ENCODE data around the gene BRSK2.

Gene BRSK2

GRCh38 chr11:1377231-1377780, 12.4 kb upstream of the BRSK2 start:
- no peak for DNase-seq

- no peak for DNase-seq
Observed at GRCh38 chr11:1381793-1382425, 7.8 kb upstream of the BRSK2 start.

GRCh38 chr11:1382429-1382828, 7.3 kb upstream of the BRSK2 start:
- DNase-seq, result no peak

- peak; percentile 82 for DNase-seq
Observed at GRCh38 chr11:1382831-1383607, 6.7 kb upstream of the BRSK2 start.

GRCh38 chr11:1384199-1384970, 5.3 kb upstream of the BRSK2 start:
- no peak for DNase-seq

GRCh38 chr11:1387521-1387920, 2.2 kb upstream of the BRSK2 start:
- DNase-seq, result no peak

GRCh38 chr11:1387961-1388762, 1.6 kb upstream of the BRSK2 start:
- no peak for DNase-seq

- no peak for DNase-seq
Observed at GRCh38 chr11:1388763-1389102, 1.0 kb upstream of the BRSK2 start.

GRCh38 chr11:1389103-1389931, 417 bp upstream of the BRSK2 start:
- peak; percentile 96 for DNase-seq

- peak; percentile 42 for DNase-seq
Observed at GRCh38 chr11:1390569-1391164, 933 bp downstream of the BRSK2 start.

- DNase-seq, result peak; percentile 40
Observed at GRCh38 chr11:1391165-1392075, 1.7 kb downstream of the BRSK2 start.

GRCh38 chr11:1392111-1392510, 2.4 kb downstream of the BRSK2 start:
- DNase-seq, result peak; percentile 24

- DNase-seq, result peak; percentile 26
Observed at GRCh38 chr11:1392561-1392960, 2.8 kb downstream of the BRSK2 start.

GRCh38 chr11:1393038-1393710, 3.4 kb downstream of the BRSK2 start:
- DNase-seq, result peak; percentile 12

- DNase-seq, result no peak
Observed at GRCh38 chr11:1394936-1395772, 5.4 kb downstream of the BRSK2 start.

- no peak for DNase-seq
Observed at GRCh38 chr11:1395773-1396374, 6.1 kb downstream of the BRSK2 start.

- DNase-seq, result no peak
Observed at GRCh38 chr11:1396375-1396841, 6.7 kb downstream of the BRSK2 start.
